DMS153 treated with DMSO at 0.1 percent for 48 hours (cell line): ENCODE data around the gene GPR15.

Experiments used
- DNase-seq: peaks from one replicate; lab custom pipeline; 2025; ENCODE audit not compliant: unreplicated experiment; lab: John Stamatoyannopoulos, UW

The GPR15 gene

DNA sequence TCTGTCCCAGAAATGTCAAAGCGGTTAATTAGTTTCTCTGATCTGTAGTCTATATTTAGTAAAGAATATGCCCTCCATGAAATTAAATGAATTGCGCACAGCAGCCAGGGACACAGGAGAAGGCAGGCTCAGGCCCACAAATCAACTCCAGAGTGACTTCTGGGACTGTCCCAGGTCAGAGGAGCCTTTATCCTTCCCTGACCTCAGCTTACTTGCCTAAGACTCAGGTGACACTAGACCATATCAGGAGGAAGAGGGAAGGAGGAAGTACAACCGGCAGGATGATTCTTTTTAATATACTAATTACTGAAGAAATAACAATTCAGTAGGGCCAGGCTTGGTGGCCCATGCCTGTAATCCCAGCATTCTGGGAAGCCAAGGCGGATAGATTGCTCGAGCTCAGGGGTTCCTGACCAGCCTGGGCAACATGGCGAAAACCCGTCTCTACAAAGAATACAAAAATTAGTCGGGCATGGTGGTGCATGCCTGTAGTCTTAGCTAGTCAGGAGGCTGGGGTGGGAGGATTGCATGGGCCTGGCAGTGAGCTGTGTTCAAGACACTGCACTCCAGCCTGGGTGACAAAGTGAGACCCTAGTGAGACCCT lies 1.8 kb upstream of the GPR15 start:
- no peak for DNase-seq

DNA sequence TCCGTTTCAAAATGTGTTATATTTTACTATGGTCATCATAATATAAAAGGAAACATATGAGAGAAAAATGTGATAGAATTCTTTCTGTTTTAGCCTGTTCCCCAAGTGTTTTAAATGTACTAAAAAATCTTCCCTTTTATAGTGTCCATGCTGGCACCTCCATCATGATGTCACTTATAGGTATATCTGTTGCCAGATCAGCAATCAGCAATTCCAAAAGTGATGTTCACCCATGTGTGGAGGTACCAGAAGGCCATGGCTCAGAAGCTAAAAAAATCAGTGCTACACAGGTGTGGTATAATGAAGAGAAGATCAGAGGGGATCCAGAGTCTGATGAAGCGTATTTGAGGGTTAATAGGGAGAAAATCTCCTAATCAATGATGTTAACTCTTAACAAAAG lies 1.1 kb upstream of the GPR15 start:
- DNase-seq: no peak

DNA sequence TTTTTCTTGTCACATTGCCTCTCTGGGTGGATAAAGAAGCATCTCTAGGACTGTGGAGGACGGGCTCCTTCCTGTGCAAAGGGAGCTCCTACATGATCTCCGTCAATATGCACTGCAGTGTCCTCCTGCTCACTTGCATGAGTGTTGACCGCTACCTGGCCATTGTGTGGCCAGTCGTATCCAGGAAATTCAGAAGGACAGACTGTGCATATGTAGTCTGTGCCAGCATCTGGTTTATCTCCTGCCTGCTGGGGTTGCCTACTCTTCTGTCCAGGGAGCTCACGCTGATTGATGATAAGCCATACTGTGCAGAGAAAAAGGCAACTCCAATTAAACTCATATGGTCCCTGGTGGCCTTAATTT lies 478 bp downstream of the GPR15 start:
- DNase-seq: no peak

DNA sequence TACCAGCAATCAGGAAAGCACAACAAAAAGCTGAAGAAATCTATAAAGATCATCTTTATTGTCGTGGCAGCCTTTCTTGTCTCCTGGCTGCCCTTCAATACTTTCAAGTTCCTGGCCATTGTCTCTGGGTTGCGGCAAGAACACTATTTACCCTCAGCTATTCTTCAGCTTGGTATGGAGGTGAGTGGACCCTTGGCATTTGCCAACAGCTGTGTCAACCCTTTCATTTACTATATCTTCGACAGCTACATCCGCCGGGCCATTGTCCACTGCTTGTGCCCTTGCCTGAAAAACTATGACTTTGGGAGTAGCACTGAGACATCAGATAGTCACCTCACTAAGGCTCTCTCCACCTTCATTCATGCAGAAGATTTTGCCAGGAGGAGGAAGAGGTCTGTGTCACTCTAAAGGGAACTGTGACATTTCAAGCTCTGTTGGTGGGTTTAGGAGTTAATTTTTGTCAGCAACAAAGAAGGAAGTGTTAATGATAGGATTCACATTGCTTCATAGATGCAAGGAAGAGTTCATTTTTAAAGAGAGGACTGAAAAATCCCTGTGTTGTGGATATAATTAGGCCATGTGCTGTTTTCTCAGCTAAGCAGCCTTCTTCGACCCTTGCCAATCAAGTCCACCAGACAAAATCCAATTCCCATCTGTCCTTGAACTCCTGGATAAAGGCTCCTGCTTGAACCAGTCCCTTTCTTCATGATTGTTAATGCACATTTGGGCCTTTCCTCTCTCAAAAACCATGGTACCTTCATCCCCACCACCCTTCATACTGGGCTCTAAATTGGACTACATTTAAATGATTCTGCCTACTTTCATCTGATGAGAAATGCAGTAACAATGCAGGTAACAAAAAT lies 1.2 kb downstream of the GPR15 start:
- no peak for DNase-seq

DNA sequence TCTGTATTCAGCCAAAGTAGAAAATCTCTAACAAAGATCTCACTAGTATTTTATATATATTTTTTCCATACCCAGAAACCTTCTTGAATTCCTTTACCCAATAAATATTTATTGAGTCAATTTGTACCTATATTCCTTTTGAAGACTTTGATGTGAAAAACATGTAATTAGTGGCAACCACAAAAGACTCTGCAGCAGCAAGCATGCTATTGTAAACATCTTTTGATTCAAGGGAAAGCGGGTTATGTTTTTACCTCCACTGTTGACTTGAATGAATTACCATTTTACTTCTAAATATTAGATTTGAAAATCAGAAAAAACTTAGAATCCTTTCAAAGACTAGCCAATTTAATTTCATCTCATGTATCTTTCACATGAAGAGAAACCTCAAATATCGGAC lies 2.4 kb downstream of the GPR15 start:
- no peak for DNase-seq

DNA sequence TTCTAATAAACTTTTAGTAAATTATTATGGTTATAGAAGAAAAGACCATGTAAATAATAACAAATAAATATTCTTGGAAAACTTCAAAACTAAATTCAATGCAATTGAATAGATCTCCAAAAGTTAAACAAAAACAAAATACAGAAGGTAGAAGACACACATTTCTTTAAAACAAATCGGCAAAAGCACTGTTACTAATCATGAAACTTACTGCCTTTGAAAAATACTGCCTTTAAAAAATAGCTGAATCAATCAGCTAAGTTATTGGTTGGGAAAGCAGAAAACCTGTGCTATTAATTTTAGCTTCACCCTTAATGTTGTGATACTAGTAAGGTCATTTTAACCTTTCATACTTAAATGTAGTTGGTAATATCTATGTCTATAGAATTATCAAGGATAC lies 3.0 kb downstream of the GPR15 start:
- DNase-seq: no peak

DNA sequence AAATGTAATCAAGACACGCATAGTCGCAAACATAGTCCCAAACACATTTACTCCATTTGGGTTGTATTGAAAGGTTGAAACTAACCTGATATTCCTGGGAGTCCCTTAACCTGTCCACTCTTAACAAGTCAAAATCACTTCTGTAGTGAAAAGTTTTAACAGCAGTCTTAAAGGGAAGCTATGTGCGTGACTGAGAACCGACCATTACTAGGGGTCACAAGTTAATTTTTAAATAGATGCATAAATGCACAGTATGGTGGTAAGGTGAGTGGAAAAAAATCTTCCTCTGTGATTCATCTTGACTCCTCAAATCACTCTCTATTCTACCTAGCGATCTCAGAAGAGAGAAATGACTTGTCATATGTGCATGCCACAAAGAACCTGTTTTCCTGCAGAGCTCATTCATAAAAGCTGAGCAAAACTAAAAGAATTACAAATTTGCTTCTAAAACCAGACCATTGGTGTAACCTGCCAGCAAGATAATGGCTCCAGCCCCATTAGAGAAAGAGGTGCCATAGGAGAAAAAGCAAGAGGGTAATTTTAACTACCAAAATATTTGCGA lies 4.8 kb downstream of the GPR15 start:
- no peak for DNase-seq

DNA sequence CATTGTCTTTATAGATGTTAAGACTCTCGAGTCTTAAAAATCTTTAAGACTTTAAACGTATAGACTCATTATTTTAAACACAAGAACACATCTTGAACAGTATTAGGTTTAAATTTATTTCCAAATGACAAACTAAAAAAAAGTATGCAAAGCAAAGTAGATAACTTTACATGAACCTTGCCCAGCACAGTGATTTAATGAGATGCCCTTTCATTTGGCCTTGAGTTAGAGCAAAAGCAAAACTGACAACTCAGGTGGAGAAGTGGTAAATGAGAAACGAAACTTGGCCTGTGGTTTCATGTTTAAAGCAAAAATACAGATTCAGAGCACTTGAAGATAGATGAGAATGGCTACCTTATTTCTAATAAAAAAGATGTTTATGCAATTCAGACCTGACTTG lies 8.6 kb downstream of the GPR15 start:
- DNase-seq: no peak

DNA sequence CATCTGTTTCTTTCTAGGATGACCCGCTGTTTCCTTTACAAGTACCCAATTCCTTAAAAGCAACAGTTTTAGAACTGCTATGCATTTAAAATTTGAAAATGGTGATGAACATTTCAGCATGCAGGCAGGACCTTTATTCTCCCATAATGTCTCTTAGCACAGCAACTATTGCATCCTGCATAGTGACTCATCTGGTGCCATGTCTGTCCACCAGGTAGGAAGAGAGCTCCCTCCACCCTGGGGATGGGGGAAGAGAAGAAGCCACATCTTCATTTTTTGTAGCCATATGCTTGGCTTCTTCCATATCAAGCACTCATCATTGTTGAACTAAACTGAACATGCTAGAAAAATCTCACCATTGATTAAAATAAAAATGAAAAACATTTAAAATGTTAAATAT lies 9.9 kb downstream of the GPR15 start:
- no peak for DNase-seq

DNA sequence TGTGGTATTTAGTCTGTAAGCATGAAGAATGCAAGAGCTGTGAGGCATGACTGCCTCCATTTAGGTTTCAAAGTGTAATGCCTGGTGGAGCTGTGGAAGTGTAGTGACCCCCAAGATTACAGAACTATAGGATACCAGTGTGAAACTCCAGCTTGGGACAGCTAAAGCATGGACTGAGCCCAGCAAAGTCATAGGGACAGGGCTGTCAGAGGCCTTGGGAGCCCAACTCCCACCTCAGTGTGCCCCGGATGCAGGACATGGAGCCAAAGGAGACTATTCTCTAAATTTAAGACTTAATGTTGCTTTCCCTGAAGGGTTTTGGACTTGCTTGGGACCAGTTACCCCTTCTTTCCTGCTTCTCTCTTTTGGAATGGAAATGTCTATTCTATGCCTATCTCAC lies 10.8 kb downstream of the GPR15 start:
- no peak for DNase-seq

DNA sequence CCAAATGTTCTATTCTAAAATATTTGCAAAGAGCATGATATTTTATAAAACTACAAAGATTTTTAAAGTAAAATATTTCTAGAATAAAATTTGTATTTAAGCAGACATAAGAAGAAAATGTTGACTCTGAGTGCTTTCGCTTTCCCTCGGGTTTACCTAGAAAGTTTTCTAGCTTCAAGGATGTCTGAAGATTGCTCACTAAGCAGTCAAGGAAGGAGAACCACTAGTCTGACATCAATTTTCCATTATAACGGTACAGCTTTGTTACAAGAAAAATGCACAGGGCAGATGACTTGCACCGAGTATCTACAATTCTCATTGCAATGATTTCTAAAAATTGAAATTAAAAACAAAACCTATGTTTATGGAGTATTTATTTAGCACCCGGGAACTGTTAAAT lies 14.2 kb downstream of the GPR15 start:
- no peak for DNase-seq

DNA sequence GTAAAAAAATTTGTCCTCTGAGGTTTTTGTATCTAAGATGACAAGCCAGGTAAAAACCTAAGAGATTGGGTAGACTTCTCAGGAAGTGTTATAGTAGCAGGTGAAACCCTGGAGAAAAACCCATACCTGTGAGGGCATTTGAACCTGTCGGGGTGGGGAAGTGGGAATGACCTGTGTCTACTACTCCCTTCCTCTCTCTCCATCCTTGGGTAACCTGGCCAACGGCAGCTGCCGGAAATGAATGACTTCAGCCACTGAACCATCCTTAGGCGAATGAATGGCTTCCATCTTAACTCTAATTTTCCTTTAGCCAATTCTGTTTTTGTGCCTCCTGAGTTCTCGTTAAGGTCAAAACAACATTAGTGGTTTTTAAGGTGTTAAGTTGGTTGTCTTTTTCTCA lies 16.8 kb downstream of the GPR15 start:
- no peak for DNase-seq

DNA sequence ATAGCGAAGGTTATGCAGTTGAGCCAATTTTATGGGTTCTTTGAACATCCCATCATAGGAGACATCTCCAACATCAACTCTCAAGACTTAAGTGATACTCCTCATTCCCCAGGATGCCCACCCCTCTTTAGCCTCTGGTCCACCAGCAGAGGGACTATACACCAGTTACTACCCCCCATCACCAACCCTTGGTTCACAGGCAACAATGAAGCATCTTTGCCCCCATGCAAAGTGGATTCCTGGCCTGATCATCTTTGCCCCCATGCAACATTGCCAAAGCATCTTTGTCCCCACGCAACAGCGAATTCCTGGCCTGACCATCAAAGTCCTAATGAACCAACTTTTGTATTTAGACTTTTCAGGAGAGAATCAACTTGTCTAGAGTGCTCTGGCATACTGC lies 19.1 kb downstream of the GPR15 start:
- DNase-seq: no peak

DNA sequence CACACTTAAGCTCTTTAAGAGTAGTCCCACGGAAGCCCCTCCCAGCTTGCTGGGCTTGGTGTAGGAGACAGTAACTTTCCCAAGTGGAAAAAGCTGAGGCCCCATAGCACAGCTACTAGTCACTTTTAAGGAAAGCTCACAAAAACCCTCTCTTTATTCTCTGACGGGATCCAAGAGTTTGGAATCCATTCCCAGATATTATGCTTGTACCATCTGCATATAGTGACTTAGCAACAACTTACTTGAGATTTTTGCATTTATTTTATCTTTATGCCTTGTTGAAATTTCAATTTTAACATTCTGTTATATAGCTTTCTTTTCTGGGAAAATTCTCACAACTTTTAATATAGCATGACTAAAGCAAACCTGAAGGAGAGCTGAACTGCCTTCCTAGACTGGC lies 19.5 kb downstream of the GPR15 start:
- no peak for DNase-seq

DNA sequence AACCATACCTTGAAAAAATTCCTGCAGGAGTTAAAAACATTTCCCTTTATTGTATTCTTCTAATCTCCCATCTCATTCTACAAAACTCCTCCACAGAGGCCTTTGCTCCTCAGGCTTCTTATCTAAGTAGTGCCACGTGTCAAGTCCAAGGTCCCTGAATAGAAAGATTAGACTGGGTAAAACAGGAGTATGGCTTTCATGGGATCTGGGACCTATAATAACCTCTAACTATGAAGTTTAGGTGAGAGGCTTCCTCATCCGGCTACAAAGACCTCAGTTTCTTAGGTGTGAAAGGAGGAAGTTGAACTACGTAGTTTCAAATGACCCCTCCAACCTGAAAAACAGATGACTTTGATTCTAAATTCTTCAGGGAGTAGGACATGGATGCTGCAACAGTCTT lies 20.0 kb downstream of the GPR15 start:
- no peak for DNase-seq

DNA sequence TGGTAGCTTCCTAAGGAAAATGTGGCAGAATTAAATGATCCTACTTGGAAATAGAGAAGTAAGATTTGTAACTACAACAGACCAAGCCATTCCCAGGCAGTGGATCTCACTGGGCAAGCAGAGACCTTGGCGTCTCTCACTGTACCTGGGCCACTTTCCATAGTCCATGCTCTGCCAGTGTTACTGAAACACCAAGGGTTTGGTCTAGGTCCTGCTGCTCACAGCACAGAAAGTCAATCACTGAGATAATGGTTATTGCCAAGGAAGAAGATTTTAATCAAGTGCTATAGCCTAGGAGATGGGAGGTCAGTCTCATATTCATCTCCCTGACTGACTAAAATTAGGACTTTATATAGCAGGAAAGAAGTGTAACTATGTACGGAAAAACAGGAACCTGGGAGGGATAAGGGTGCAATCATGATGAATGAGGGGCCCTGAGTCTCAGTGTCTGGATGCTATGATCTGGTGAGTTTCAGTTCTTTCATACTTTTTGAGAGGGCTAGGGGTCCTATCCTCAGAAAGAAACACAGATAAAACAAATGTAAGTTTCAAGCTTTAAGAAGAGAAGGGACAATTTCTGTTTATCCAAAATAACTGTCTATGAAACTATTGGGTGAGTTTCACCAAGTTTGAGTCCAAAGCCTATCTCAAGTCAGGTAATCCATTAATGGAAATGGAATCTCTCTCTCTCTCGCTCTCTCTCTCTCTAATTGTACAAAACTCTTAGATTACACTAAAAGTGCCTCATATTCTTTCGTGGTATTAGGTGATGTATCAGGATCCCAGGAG lies 20.6 kb downstream of the GPR15 start:
- DNase-seq: no peak

DNA sequence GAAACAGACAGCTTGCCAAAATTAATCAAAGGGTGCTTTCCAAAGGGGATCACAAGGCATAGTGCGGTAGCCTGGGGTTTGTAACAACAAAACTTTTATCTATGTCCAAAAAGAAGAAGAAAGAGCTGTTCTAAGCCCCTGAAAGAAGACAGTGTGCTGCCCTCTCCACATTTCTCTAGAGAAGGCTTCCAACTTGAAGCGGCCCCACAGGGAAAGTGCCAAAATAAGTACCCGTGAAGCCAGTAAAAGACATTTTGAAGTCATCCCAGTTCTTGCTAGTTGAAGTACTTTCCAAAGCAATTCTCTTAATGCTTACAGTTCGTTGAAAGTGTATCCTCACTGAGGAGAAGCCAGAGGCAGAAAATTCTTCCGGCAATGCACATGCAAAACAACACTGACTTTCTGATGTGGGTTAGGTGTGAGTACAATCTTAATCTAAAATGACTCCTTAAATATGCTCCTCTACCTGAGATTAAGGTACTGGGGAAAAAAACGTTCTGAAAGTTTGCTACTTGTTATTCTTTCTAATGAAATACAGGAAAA lies 21.3 kb downstream of the GPR15 start:
- DNase-seq: no peak

DNA sequence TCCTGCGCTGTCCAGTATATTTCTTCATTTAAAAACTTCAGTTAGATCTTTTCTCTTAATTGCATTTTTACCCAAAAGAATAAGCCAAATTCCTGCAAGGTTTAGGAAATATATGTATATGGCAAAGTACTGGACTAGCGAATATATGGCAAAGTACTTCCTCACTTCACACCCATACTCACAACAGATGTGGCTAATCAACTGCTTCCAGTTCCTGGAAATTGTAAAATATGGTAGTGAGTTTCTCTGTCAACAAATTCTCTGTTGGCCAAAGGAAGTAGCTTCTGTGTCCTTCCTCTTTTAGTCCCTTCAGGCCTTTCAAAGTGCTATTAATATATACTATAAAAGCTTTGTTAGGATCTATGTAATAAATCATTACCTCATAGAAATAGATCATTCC lies 22.0 kb downstream of the GPR15 start:
- no peak for DNase-seq

DNA sequence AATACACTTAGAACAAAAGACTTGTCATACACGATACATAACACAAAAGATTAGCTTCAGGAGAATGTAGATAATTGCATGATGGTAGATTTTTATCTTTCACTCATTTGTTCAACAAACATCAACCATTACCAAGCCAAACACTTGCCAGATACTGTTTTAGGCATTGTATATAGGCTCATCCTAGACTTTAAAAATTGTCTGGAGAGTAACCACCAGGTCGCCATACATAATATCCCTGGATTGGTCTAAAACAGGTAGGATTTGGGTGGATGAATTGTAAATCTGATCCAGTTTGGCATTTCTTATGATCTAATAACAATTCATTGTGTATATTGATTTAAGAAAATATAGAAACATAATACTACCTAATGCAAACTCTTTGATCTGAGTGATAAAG lies 22.8 kb downstream of the GPR15 start:
- no peak for DNase-seq

DNA sequence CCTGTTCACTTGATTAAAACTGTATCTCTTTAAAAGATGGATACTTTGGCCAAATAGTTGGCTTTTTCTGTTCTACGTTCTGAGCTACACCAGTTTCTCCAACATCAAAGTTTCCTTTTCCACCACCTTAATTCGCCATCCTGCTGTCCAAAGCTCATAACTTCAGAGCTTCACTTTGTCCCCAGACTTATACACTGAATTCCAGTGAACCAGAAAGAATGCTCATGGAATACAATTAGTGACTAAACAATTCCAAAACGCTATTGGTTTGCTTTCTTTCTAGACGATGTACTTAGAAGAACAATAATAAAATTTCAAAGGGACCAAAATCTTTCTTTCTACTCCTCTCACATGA lies 23.2 kb downstream of the GPR15 start:
- DNase-seq: no peak
